Measurements from ENCODE around the gene CARD18. TPM values are rescaled to one million over a fixed set of nuclear protein-coding genes. Genes with fewer than 3 reads are reported as not detected.

Gene CARD18, protein sequence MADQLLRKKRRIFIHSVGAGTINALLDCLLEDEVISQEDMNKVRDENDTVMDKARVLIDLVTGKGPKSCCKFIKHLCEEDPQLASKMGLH
- total RNA-seq = not detected

DNA sequence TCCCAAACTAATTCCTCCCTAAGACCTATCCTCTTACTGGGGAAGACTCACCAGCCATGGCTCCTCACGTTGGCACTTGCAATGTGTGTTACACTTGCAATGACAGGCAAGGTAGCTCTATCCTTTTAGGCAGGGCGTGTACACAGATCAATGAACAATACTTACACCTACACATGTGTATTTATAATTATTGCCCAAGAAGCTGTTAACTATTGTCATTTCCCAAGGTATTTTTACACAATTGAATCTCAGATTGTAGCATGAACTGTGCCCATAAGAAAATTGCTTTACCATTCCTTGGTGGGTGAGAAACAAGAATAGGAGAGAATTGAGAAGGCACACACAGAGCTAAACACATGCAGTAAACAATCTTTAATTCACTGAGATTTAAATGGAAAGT, at the start of gene CARD18:
TSS of gene CARD18 (minus strand) at position 101 of the 400 bp plus-strand sequence. CDS start at position 58, 43 bp downstream.
- H3K9me3 Mint-ChIP-seq = peaks cover 3% of the 10 kb centered on the region
- DNase-seq = no peak
- H3K27ac Mint-ChIP-seq = no peak within 1 kb of the TSS
- no peaks in the 10 kb centered on the region for H3K27me3 Mint-ChIP-seq (ENCODE audit: low read depth)
- no peaks in the 10 kb centered on the region for H3K4me1 Mint-ChIP-seq (ENCODE audit: low read depth)
- H3K4me3 Mint-ChIP-seq = no peak within 1 kb of the TSS
- no peaks in the 10 kb centered on the region for H3K36me3 Mint-ChIP-seq (ENCODE audit: low read depth)
- CTCF ChIA-PET = no interaction called here
- intact Hi-C loops (cut with micrococcal nuclease) = no loop called here

DNA sequence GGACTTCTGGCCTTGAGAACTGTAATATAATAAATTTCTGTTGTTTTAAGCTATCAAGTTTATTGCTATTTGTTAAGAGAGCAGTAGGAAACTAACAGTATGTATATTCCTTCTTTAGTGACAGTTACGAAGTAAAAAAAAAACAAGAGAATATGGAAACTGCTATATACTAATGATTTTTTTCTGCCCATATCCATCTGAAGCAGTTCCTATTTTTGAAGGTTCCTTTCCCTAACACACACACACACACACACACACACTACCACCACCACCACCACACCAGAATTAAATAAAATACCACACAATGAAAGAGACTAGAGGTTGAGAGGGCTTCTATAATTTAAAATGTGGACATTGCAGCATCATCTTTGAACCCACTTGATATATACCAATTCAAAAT, 44.4 kb upstream of the CARD18 start:
- H3K36me3 Mint-ChIP-seq (ENCODE audit: low read depth) = no peaks in the 10 kb centered on the region
- CTCF ChIA-PET = no interaction called here
- no peak overlapping the region for H3K4me3 Mint-ChIP-seq
- no peaks in the 10 kb centered on the region for H3K9me3 Mint-ChIP-seq
- H3K27me3 Mint-ChIP-seq (ENCODE audit: low read depth) = peaks cover 4% of the 10 kb centered on the region
- no peak overlapping the region for H3K27ac Mint-ChIP-seq
- DNase-seq = no peak
- no peaks in the 10 kb centered on the region for H3K4me1 Mint-ChIP-seq (ENCODE audit: low read depth)
- intact Hi-C loops (cut with micrococcal nuclease) = no loop called here

DNA sequence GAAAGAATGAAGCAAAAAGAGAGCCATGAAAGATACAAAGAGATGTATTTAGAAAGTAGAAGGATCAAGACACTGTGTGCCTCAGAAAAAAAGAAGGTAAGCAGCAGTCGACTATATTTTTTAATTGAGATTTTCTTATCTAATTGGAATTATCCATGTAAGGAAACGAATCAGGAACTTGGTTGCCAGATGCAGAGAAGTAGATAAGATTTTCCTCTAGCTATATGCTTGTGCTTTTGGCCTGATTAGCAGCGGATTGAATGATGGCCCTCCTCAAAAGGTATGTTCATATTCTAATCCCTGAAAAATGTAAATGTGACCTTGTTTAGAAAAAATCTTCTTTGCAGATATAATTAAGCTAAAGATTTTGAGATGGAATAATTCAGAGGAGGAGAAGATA, 43.9 kb upstream of the CARD18 start:
- intact Hi-C loops (cut with micrococcal nuclease) = no loop called here
- CTCF ChIA-PET = no interaction called here

DNA sequence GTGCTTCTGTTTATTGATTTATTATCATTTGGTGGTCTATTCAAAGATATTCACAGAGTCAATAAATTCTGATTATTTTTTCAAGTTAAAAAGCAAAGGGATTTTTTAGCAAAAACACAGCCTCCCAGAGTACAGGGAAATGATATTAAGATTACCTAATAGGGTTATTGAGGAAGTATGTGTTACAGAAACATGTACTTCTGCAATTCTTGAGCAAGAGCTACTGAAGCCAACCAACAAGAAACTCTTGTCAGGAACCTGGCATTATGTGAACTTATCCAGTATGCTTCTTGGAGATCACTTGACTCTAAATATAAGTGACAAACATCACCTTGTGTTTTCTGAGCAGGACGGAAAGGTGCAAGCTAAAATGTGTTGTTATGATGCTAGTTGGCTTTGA, 42.0 kb upstream of the CARD18 start:
- CTCF ChIA-PET = interaction anchor here (0.6 kb wide), 1 partner anchor 84 kb away, joined by 3 read pairs; no protein-coding TSS in a partner anchor
- Mint-ChIP-seq H3K27ac (no peak overlapping the region), H3K27me3 (ENCODE audit: low read depth) (peaks cover 10% of the 10 kb centered on the region), H3K4me3 (no peak overlapping the region), H3K9me3 (no peaks in the 10 kb centered on the region), H3K36me3 (ENCODE audit: low read depth) (no peaks in the 10 kb centered on the region), H3K4me1 (ENCODE audit: low read depth) (no peaks in the 10 kb centered on the region)
- DNase-seq = no peak
- intact Hi-C loops (cut with micrococcal nuclease) = no loop called here

More for the DNA sequence above, 43.9 kb upstream of the CARD18 start:
- Mint-ChIP-seq H3K4me1 (ENCODE audit: low read depth) (no peaks in the 10 kb centered on the region), H3K36me3 (ENCODE audit: low read depth) (no peaks in the 10 kb centered on the region), H3K27me3 (ENCODE audit: low read depth) (peaks cover 7% of the 10 kb centered on the region), H3K27ac (no peak overlapping the region), H3K4me3 (no peak overlapping the region), H3K9me3 (no peaks in the 10 kb centered on the region)
- DNase-seq = no peak

DNA sequence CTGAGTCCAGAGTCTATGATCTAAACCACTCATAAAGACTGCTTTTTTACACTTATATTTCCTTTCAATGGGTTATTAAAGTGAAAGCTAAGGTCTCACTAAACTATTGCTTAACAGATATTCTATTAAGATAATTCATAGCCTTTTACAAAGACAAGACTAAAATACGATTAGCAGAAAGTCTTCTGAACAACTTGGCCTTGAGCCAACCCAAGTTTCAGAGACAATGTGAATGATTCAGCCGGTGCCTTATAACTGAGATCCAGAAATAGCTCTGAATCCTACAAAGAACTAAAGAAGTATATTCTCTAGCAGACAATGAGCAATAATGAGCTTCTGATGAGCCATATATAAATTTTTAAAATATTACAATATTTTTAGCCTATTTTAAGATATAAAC, 41.5 kb upstream of the CARD18 start:
- H3K4me1 Mint-ChIP-seq (ENCODE audit: low read depth) = no peaks in the 10 kb centered on the region
- intact Hi-C loops (cut with micrococcal nuclease) = no loop called here
- no peak overlapping the region for H3K4me3 Mint-ChIP-seq
- CTCF ChIA-PET = interaction anchor here (0.6 kb wide), 1 partner anchor 84 kb away, joined by 3 read pairs; no protein-coding TSS in a partner anchor
- DNase-seq = no peak
- peaks cover 10% of the 10 kb centered on the region for H3K27me3 Mint-ChIP-seq (ENCODE audit: low read depth)
- H3K9me3 Mint-ChIP-seq = no peaks in the 10 kb centered on the region
- no peak overlapping the region for H3K27ac Mint-ChIP-seq
- H3K36me3 Mint-ChIP-seq (ENCODE audit: low read depth) = no peaks in the 10 kb centered on the region

DNA sequence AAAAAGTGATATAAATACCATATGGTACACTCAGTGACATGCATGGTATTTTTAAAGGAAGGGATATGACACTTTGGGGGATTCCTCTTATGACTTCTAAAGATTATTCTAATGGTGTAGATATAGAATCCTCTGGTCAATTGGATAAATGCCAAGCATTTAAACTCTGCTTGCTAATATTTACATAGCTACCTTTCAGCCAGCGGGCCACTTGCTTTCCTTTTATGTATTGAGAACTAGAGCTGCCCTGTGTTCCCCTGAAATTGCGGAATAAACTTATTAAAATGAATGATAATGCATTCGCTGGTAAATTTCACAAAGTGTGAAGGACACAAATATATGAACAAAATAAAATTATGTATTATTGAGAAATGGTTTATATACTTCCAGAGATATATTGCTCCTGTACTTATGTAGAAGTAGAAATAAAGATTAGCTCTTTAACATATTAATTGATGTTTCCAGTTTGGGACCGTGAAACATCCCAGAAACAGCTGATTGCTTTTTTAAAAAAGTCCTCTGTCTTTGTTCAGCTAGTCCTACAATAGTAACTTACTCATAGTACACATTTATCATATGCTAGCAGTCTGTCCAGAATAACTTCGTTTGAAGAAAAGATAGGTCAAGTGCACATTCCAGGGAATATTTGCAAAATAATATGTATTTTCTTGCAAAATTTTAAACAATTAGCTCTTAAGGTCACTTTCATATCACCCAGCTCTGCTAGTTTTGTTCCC, 40.1 kb upstream of the CARD18 start:
- no peak for DNase-seq
- intact Hi-C loops (cut with micrococcal nuclease) = no loop called here
- H3K36me3 Mint-ChIP-seq (ENCODE audit: low read depth) = no peaks in the 10 kb centered on the region
- no peak overlapping the region for H3K27ac Mint-ChIP-seq
- H3K9me3 Mint-ChIP-seq = no peaks in the 10 kb centered on the region
- CTCF ChIA-PET = interaction anchor here (1.0 kb wide), 1 partner anchor 8 kb away, joined by 5 read pairs; no protein-coding TSS in a partner anchor
- no peaks in the 10 kb centered on the region for H3K4me1 Mint-ChIP-seq (ENCODE audit: low read depth)
- H3K27me3 Mint-ChIP-seq (ENCODE audit: low read depth) = peaks cover 10% of the 10 kb centered on the region
- no peak overlapping the region for H3K4me3 Mint-ChIP-seq

DNA sequence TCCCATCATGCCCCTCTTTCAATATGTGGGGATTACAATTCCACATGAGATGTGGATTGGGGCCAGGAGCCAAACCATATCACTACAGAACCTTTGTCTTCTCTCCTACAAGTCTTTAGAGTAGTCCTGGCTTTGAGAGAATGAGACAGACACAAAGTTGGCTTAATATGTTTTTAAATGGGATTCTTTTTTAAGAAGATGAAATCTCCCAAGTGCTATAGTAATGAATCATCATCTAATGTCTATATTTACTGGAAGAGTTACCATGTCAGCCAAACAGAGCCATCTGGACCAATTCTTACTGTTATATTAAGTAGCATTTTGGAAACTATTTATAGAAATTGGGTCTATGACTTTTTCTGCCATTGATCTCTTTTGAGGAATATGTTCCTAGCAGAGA, 38.1 kb upstream of the CARD18 start:
- Mint-ChIP-seq H3K27ac (no peak overlapping the region), H3K4me1 (ENCODE audit: low read depth) (no peaks in the 10 kb centered on the region), H3K9me3 (no peaks in the 10 kb centered on the region), H3K4me3 (no peak overlapping the region), H3K36me3 (ENCODE audit: low read depth) (no peaks in the 10 kb centered on the region), H3K27me3 (ENCODE audit: low read depth) (peaks cover 10% of the 10 kb centered on the region)
- intact Hi-C loops (cut with micrococcal nuclease) = no loop called here
- no peak for DNase-seq
- CTCF ChIA-PET = no interaction called here

DNA sequence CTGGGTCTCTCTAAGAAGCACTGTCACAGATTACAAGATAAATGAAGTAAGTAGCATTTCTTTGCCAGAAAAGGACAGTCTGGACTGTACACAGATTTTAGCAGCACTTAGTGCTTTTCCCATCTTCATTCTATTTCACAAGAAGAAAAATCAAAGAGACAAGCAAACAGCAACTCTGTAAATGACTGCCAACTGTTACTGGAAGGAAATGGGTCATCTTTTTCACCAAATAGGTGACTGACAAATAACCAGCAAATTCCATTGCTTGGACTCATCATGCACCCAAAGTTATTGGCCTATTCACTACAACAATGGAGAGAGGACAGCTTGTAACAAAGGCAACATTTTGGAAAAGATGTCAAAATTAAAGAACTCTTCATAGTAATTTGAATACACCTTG, 28.9 kb upstream of the CARD18 start:
- Mint-ChIP-seq H3K27ac (no peak overlapping the region), H3K36me3 (ENCODE audit: low read depth) (no peaks in the 10 kb centered on the region), H3K4me1 (ENCODE audit: low read depth) (no peaks in the 10 kb centered on the region), H3K4me3 (no peak overlapping the region), H3K9me3 (peaks cover 3% of the 10 kb centered on the region), H3K27me3 (ENCODE audit: low read depth) (no peaks in the 10 kb centered on the region)
- intact Hi-C loops (cut with micrococcal nuclease) = no loop called here
- no peak for DNase-seq
- CTCF ChIA-PET = no interaction called here

DNA sequence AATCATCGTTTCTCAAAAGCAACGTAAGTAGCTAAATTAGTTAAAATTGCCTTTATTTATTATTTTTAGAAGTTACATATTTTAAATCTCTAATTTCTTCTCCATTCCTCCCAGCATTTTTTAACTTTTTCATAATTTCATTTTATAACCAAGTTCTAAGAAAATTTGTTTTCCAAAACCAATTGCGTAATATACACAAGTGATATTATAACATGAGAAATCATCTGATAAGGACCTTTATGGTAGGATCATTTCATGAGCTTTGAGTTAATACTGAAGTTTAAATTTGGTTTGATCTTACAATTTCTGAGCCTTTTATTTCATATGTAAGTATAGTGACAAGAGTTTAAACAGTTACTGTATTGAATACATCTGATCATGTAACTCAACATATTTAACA, 27.7 kb upstream of the CARD18 start:
- intact Hi-C loops (cut with micrococcal nuclease) = no loop called here
- Mint-ChIP-seq H3K36me3 (ENCODE audit: low read depth) (no peaks in the 10 kb centered on the region), H3K27me3 (ENCODE audit: low read depth) (no peaks in the 10 kb centered on the region), H3K27ac (no peak overlapping the region), H3K4me1 (ENCODE audit: low read depth) (no peaks in the 10 kb centered on the region), H3K9me3 (peaks cover 3% of the 10 kb centered on the region), H3K4me3 (no peak overlapping the region)
- DNase-seq = no peak
- CTCF ChIA-PET = no interaction called here

DNA sequence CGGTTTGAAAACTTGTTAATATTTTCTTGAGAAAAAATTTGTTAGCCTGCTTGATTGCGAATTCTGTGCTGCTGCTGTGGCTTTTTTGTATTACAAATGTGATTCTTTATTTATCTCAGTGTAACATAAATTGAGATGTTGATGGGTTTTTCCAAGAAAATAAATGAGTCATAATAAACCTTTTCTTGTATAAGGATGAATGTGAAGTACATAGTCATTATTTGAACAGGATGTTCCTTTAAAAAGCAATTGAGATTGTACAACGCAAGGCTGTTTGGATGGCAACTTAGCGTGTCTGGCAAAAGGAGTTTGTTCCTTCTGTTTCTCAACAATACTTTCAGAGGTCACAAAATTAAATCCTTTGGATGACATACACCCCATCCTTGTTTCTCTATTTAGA, 24.6 kb upstream of the CARD18 start:
- H3K4me1 Mint-ChIP-seq (ENCODE audit: low read depth) = no peaks in the 10 kb centered on the region
- CTCF ChIA-PET = no interaction called here
- H3K4me3 Mint-ChIP-seq = no peak overlapping the region
- H3K27me3 Mint-ChIP-seq (ENCODE audit: low read depth) = no peaks in the 10 kb centered on the region
- H3K27ac Mint-ChIP-seq = no peak overlapping the region
- intact Hi-C loops (cut with micrococcal nuclease) = no loop called here
- no peaks in the 10 kb centered on the region for H3K9me3 Mint-ChIP-seq
- DNase-seq = no peak
- H3K36me3 Mint-ChIP-seq (ENCODE audit: low read depth) = no peaks in the 10 kb centered on the region

DNA sequence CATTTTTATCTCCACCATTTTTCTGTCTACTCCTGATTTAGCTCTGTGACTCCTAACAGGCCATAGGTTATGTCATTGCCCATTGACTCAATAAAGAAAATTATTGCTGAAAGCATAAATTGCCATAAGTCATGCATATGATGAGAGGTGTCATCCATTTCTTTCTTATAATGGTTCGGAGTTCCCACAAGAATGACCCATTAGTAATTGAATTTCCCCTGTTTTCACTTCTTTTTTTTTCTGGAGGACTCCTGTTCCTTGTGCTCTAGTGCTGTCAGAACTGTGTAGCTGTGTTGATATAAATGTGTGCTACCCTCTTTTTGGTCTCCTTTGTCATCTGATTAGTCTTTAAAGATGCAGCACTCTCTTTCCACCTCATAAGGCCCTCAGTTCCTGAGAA, 22.9 kb upstream of the CARD18 start:
- Mint-ChIP-seq H3K36me3 (ENCODE audit: low read depth) (no peaks in the 10 kb centered on the region), H3K4me3 (no peak overlapping the region), H3K27me3 (ENCODE audit: low read depth) (no peaks in the 10 kb centered on the region), H3K9me3 (no peaks in the 10 kb centered on the region), H3K27ac (no peak overlapping the region), H3K4me1 (ENCODE audit: low read depth) (no peaks in the 10 kb centered on the region)
- intact Hi-C loops (cut with micrococcal nuclease) = no loop called here
- CTCF ChIA-PET = no interaction called here
- DNase-seq = no peak

DNA sequence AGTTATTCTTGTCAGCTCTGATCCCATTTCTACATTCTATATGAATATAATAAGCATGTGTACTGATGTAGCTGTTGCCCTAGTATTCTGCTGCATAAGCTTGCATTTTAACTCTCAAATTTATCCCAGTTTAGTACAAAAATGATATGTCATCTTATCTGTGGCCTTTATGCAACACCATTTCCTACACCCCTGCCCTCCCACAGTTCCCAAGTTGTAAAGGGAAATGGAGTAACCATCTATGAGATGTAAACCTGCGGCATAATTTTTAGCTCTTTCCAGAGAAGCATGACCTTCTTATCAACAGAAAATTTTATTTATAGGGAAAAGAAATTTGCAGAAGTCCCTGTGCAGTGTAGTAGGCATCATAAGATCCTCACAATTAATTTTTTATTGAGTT, 18.9 kb upstream of the CARD18 start:
- intact Hi-C loops (cut with micrococcal nuclease) = no loop called here

DNA sequence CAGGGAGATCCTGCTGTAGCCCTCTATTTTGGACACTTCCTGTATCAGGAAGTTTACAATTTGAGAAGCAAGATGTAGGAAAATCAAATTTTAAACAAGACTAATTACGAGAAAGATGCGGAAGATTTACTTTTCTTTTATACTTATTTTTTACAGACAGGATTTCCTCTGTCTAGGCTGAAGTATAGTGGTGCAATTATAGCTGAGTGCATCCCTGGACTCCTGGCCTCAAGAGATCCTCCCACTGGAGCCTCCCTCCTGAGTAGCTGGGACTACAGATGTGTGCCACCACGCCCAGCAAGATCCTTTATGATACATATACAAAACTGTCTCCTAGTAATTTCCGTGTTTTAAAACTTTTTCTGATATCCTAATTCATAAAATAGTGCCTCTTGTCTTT, 17.2 kb upstream of the CARD18 start:
- no peaks in the 10 kb centered on the region for H3K9me3 Mint-ChIP-seq
- H3K27me3 Mint-ChIP-seq (ENCODE audit: low read depth) = no peaks in the 10 kb centered on the region
- intact Hi-C loops (cut with micrococcal nuclease) = no loop called here
- DNase-seq = no peak
- no peak overlapping the region for H3K4me3 Mint-ChIP-seq
- no peaks in the 10 kb centered on the region for H3K36me3 Mint-ChIP-seq (ENCODE audit: low read depth)
- H3K4me1 Mint-ChIP-seq (ENCODE audit: low read depth) = no peaks in the 10 kb centered on the region
- CTCF ChIA-PET = no interaction called here
- no peak overlapping the region for H3K27ac Mint-ChIP-seq

More for the DNA sequence above, 18.9 kb upstream of the CARD18 start:
- no peaks in the 10 kb centered on the region for H3K36me3 Mint-ChIP-seq (ENCODE audit: low read depth)
- no peak for DNase-seq
- H3K4me3 Mint-ChIP-seq = no peak overlapping the region
- H3K27me3 Mint-ChIP-seq (ENCODE audit: low read depth) = no peaks in the 10 kb centered on the region
- no peaks in the 10 kb centered on the region for H3K9me3 Mint-ChIP-seq
- CTCF ChIA-PET = no interaction called here
- H3K27ac Mint-ChIP-seq = no peak overlapping the region
- H3K4me1 Mint-ChIP-seq (ENCODE audit: low read depth) = no peaks in the 10 kb centered on the region
